Tibial nerve (tissue), 3 donors: ENCODE results near the gene RNF220.

Experiments used
- POLR2A ChIP-seq, 2 donors: fragments of 450-650 bp; IDR thresholded peaks; one replicate each; pipeline ENCODE4 v1.6.1; 2017; ENCODE audit warnings: antibody characterized with exemption in 2 of 2, mild to moderate bottlenecking in 2 of 2, moderate library complexity in 2 of 2
- TF ChIP-seq, protein P1 (sequence below), 5 experiments: fragments of 200-600 bp in 3 of 5; fragments of 450-650 bp in 2 of 5; sonication (generic) in 3 of 5; IDR thresholded peaks; one replicate each; pipeline ENCODE4 v1.5.1; 2016 to 2019; ENCODE audit warnings: antibody characterized with exemption in 5 of 5, mild to moderate bottlenecking in 3 of 5, moderate library complexity in 2 of 5

GRCh38 chr1:44621841-44622286 lies 216.8 kb downstream of the RNF220 start:
- TF ChIP-seq, protein P1, sequence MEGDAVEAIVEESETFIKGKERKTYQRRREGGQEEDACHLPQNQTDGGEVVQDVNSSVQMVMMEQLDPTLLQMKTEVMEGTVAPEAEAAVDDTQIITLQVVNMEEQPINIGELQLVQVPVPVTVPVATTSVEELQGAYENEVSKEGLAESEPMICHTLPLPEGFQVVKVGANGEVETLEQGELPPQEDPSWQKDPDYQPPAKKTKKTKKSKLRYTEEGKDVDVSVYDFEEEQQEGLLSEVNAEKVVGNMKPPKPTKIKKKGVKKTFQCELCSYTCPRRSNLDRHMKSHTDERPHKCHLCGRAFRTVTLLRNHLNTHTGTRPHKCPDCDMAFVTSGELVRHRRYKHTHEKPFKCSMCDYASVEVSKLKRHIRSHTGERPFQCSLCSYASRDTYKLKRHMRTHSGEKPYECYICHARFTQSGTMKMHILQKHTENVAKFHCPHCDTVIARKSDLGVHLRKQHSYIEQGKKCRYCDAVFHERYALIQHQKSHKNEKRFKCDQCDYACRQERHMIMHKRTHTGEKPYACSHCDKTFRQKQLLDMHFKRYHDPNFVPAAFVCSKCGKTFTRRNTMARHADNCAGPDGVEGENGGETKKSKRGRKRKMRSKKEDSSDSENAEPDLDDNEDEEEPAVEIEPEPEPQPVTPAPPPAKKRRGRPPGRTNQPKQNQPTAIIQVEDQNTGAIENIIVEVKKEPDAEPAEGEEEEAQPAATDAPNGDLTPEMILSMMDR (IDR thresholded peaks at IDR 0.05), result no peak
- no peak for TF ChIP-seq POLR2A (IDR thresholded peaks at IDR 0.05)
